Inflammatory macrophage treated with lipopolysaccharide for 1 hour (primary cell): ENCODE data around the gene KRTAP5-3.
"Not testable (repeated sequence)": the region's sequence is repeated elsewhere in the genome, so short reads cannot be mapped to it uniquely, and the experiment has no call there.

Source experiments
- DNase-seq, 2 donors: peaks; one replicate each; pipeline ENCODE4 v3.0.0-alpha.2; 2020 to 2022

Gene KRTAP5-3, protein sequence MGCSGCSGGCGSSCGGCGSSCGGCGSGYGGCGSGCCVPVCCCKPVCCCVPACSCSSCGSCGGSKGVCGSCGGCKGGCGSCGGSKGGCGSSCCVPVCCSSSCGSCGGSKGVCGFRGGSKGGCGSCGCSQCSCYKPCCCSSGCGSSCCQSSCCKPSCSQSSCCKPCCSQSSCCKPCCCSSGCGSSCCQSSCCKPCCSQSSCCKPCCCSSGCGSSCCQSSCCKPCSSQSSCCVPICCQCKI

DNA sequence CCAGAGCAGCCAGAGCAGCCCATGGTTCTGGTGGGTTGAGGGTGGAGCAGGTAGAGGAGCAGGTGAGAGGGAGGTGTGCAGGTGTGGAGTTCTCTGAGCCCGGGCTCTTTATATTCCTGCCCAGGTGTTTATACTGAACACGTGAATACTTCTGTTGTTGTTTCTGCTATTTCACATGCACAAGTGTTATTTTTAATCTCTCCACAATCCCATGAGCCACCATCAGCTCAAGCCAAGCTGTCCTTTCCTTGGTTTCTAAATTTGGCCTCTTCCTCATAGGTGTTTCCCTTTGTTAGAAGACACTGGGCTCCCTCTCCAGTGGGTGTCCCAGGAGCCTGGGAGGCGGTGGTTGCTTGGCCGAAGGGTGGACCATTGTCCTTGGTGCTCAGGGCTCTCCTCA, at the start of gene KRTAP5-3:
Gene KRTAP5-3, minus strand, starts transcription at position 101 of the 400 bp plus-strand sequence. Its CDS starts 78 bp downstream, at position 23.
- DNase-seq = no peak

DNA sequence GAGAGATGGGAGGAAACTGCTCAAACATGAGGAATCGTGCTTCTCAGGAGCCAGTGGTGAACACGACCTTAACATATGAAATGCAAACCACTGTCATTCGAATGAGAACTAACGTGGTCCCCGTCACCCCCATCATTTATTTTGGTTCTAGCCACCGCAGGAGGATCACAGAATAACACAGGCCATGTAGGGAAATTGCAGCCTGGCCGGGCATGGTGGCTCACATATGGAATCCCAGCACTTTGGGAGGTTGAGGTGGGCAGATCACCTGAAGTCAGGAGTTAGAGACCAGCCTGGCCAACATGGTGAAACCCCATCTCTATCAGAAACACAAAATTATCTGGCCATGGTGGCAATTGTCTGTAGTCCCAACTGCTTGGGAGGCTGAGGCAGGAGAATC, 48.4 kb upstream of the KRTAP5-3 start:
- DNase-seq = no peak

DNA sequence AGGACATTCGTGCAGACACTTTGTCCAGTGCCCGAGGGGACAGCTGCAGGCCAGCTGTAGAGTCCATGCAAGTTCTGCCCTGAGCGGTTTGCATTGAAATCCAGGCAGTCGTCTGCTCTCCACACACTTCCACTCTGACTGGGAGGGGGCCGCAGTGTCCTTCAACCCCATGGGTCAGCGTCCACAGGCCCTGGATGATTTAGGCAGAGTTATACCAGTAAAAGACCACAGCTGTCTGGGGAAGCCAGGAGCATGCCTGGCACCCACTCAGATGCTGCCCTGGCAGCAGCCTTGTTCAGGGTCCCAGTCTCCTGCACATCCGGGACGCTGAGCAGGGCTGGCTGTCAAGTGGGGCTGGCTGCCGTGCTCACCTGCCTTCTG, 47.8 kb upstream of the KRTAP5-3 start:
- no peak for DNase-seq

DNA sequence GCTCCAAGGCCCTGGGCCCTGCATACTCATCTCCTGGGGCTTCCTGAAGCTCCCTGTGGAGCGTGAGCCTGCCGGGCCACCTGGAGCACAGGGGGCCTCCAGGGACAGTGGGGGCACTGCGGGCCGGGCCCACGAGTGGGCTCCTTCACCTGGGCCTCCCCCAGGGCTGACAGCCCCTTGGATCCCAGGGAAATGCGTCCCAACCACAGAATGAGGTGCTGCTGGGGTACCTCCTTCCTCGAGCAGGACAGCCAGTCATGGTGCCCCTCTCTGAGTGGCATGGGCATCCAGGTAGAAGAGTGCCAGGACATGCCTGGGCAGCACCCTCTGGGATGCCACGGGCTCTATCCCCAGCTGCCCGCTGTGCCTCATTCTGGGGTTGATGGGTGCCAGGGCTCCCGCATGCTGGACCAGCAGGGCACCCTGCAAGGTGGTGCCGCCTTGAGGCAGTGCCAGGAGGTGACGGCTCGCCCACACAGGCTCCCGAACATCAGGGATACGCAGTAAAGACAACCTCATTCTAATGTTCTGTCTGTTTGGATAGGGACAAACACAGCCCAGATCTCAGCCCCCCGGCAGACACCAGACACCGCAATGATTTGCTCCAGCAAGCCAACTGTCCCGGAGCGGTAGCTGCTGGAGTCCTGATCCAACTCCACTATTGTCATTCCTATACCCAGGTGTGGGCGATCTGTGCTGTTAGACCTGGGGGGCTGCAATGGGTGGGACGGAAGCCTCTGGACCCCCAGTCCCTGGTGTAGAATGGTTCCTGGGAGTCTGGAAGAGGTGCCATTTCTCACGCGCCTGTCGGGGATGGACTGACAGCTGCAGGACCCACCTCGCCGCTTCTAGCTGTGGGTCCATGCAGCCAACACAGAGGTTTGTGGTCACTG, 47.2 kb upstream of the KRTAP5-3 start:
- DNase-seq = no peak

DNA sequence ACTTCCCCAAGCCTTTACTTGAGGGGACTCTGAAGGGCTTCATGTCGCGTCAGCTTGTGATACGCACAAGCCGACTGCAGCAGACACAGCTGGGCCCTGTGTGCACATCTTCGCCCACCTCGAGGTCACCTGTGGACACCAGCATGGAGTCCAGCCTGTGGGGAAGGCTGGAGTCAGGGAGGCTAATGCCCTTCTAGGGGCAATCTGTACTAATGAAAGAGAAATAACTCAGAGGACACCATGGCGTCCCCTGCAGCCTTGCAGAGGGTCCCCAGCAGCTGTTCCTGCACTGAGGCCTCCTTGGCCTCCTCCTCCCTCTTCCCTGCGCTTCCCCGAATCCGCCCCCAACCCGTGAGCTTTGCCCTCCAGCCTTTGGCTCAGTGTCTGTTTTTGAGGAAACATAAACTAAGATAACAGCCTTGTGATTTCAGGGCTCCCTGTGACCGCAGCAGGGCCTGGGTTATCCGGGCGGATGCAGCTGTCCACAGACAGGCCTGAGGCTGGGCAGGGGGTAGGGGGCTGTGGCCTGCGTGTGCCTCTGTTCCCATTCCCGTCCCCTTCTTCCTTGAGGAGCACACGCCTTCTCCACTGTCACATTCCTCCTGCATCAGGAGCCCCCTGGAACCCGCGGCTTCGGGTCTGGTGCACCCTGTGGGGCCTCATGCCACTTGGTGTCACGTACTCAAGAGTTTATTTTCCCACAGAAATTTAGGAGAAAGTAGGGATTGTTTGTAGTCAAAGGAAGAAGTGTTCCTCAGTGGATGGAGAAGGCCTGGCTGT, 46.3 kb upstream of the KRTAP5-3 start:
- no peak for DNase-seq

DNA sequence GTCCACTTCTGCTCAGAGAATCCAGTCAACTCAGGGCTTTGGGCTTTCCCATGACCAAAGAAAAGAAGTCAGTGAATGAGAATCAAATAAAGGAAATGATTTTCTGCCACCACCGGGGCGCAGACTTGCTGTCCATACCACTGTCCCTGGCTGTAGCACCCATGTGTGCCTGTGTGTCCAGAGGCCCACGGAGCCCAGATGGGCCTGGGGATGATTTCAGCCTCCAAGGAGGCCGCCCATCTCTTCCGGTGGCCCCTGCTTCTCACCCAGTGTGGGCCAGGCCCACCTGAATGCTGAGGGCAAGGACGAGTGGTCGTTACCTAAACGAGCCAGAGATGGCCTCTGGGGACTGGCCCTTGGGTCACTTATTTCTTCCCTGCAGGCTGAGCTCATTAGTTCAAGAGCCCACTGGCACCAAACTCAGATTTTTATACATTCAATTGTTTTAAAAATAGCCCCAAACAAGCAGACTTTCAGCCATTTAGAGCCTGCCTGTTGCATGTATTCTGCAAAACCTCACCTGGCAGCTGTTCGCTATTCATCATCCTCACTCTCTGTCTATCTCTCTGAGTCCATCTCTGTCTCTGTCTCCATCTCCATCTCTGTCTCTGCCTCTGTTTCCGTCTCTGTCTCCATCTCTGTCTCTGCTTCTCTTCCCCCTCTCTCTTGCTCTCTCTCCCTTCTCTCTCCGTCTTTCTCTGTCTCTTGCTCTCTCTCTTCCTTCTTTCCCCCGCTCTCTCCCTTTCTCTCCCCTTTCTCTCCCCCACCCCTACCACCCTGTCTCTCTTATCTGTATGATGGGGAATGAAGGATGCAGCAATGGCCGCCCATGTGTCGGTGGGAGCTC, 45.5 kb upstream of the KRTAP5-3 start:
- DNase-seq = no peak

DNA sequence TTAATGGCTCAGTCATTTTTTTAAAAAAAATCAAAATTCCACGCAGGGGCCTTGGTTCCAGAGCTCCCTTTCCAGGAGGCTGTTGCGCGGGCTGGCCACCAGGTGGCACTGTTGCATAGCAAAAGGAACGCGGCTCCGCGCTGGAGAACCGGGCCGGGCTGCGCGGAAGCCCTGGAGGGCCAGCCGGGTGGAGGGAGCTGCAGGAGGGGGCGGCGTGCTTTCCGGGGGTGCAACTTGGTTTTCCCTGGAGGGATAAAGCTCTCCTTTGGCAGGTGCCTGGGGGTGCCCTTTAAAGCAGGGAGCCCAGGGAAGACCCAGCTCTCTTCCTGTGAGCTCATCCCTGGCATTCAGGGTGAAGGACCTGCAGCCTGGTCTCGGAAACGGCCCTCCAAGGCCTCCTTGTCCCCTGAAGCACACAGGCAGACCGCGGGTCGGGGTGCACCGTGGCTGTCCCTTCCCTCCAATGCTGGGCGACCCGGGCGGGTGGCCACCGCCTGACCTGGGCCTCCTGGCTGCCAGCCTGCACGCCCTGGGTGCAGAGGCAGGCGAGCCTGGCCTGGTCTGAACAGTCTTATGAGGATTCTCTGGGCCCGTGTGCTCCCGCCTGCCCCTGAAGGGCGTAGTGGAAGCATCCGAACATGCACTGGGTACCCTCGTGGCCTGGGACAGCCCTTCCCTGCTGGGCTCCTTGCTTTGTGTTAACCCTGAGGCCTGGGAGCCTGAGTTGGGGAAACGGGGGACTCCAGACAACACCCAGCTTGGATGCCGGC, 44.7 kb upstream of the KRTAP5-3 start:
- DNase-seq = peak; percentile 25 to 87

DNA sequence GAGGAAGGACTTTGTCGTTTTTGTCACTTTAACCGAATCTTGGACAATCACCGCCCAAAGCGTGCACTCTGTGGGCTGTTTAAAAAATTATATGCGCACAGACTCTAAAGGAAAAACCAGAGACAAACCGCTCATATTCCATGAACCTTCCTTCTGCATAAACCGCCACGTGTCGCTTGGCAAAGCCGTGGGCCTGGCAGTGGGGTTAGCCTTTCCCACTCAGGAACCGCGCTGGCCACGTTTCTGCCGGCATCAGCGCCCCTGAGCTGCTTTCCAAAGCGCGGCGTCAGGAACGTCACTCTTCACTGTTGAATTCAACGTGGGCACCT, 44.1 kb upstream of the KRTAP5-3 start:
- DNase-seq = no peak

DNA sequence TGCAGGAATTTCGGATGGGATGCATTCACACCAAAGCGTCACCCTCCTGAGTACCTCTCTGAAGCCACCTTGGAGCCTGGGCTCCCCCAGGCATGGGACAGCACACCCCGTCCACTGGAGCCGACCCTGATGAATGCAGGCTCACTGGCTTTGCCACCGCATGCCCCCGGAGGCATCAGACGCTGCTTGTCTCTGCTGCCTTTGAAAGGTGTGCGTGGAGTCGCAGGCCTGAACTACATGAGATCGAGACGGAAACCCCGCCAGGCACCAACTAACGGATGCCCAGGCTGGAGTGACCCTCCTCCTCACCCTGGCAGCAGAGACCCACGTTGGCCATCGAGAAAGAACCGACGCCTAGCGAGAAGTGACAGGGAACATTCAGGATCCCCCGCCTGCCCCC, 43.8 kb upstream of the KRTAP5-3 start:
- no peak for DNase-seq

DNA sequence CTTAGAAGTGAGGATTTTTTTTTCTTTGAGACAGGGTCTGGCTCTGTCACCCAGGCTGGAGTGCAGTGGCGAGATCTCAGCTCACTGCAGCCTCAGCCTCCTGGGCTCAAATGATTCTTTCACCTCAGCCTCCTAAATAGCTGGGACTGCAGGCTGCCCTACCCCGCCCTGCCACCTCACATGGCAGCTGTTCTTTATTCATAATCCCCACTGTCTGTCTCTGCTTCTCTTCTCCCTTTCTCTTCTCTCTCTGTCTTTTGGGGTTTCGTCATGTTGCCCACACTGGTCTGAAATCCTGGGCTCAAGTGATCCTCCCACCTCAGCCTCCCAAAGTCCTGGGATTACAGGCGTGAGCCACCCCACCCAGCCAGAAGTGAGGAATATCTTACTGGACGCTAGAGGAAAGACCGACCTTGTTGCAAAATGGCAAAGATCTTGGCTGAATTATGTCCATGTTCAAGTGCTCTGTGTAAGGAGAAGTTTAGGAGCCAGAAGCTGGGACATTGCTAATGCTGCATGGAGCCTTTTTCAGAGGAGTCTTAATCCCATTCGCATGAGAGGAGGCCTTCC, 43.2 kb upstream of the KRTAP5-3 start:
- DNase-seq = no peak

DNA sequence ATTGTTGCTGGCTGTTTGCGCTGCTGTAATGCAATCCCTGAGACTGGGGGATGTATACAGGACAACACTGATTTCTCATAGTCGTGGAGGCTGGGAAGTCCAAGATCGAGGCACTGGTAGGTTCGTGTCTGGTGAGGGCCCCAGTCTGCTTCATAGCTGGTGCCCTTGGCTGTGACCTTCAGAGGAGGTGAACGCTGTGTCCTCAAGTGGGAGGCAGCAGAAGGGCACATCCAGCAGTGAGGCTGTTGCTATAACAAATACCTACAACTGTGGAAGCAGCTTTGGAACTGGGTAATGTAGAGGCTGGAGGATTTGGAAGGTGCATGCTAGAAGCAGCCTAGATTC, 42.6 kb upstream of the KRTAP5-3 start:
- DNase-seq = no peak

DNA sequence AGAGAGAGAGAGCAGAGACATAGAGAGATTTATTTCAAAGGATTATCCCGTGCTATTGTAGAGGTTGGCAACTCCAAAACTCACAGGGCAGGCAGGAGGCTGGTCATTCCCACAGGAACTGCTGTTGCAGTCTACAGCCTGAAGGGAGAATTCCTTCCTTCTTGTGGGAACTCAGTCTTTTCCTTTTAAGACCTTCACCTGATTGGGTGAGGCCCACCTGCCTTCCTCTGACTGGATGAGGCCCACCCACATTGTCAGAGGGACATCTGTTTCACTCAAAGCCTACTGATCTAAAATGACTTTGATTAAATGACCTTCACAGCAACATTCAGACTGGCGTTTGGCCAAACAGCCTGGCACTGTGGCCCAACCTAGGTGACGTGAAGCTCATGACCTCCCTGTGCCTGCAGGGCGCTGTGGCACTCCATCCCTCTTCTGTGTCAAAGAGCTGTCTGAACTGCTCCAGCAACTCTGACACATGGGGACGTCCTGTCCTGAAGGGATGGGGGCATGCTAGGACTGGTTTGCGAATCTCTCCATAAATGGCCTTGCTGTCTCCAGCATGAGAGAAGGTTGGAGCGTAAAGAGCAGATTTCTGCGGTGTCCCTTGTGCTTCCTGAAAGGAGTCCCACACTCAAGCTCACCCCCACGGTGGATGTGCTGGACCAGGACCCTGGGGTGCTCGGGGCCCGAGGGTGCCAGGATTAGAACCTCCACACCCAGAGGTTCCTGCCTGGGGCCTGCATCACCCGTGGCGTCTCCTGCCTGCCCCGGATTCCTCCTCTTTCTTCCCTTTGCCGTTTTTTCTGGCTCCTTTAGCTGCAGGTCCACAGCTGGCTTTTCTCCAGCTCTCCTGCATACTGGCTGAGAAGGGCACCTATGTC, 42.0 kb upstream of the KRTAP5-3 start:
- no peak for DNase-seq

DNA sequence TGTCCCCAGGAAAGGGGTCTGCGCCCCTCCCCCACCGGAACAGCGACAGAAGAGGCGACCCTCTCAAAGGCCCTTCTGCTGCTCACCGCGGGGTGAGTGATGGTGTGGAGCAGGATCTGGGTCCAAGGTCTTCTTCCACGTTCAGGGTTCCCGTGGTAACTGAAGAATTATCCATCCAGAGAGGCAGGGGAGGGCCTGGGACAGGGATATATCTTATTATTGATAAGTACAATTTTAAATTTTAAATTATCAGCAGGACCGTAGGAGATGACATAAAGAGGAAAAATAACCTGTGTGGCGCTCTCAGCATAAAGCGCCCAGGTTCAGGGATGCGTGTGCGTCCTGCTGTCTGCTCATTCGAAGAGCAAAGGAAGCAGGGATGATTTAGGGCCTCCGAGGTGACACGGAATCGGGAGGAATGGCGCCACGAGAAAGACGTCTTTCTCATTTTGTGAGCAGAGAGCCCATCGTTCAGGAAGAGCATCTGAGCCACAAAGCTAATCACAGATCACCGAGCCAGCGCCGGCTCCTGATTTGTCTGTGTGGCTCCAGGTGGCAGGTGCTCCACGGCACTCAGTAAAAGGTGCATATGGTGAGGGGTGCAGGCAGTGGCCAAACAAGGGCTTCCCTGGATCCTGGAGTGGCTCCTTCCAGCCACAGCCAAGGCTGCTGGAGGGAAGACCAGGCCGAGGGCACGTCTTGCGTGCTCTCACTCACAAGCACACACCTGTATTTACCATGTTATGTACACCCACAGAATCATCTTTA, 40.6 kb upstream of the KRTAP5-3 start:
- no peak for DNase-seq

DNA sequence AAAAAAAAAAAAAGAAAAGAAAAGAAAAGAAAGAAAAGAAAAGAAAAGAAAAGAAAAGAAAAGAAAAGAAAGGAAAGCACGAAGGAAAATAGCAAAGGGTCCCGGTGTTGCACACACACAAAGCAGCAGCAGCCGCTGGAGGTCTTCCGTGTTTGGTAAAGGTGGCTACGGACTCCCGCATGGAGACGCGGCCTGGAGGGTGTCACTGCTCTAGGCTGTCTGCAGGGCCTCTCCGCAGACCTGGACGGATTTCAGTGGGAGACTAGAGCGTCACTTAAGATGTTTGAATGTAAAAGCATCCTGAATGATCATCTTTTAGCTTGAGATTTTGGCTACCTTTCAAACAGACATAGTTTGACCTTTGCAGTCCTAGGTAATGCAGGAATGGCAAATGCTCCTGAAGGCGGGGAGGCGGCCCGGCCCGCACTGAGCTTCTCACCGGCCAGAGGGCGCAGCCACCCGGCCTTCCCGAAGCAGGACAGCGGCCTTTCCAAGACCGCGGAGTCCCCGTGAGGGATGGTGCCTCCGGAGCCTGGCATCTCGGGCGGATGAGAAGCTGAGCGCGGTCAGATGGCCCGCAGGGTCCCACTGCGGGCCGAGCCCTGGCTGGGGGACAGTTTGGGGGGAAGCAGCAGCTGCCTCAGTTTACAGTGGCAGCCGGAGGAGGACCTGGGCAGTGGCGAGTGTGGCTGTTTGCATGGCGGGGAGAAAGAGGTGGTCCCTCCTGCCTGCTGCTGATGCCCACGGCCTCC, 39.8 kb upstream of the KRTAP5-3 start:
- DNase-seq = no peak

DNA sequence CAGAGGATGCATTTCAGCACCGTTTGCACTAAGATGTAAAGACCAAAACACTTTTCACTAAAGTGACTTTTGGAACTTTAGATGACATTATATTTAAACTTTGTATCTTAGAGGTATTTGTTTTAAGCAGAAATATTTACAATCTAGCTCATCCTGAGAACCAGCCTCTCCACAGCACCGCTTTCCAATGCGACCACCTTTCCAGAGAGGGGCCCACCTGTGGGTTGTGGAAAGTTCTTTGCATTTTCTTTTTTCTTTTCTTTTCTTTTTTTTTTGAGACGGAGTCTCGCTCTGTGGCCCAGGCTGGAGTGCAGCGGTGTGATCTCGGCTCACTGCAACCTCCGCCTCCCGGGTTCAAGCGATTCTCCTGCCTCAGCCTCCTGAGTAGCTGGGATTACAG, 38.3 kb upstream of the KRTAP5-3 start:
- DNase-seq = not testable (repeated sequence)

DNA sequence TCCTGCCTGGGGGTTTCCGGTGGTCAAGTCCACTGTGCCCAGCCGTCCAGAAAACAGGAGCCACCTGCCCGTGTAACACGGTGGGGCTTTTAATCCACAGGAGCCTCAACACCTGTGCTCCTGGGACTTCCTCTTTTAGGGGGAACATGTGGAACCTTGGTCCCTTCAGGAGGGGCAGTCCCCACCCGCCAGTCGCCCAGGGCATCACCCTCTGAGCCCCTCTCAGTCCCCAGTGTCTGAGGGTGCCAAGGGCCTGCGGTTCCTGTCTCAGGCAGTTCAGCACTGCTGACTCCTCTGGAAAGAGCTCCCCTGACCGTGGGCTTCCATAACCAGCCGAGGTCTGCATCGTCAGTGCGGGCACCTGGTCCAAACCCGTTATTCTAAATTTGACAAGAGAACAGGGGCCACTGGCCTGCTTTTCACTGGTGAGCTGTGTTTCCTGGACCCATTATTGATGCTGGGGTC, 37.1 kb upstream of the KRTAP5-3 start:
- DNase-seq = no peak

DNA sequence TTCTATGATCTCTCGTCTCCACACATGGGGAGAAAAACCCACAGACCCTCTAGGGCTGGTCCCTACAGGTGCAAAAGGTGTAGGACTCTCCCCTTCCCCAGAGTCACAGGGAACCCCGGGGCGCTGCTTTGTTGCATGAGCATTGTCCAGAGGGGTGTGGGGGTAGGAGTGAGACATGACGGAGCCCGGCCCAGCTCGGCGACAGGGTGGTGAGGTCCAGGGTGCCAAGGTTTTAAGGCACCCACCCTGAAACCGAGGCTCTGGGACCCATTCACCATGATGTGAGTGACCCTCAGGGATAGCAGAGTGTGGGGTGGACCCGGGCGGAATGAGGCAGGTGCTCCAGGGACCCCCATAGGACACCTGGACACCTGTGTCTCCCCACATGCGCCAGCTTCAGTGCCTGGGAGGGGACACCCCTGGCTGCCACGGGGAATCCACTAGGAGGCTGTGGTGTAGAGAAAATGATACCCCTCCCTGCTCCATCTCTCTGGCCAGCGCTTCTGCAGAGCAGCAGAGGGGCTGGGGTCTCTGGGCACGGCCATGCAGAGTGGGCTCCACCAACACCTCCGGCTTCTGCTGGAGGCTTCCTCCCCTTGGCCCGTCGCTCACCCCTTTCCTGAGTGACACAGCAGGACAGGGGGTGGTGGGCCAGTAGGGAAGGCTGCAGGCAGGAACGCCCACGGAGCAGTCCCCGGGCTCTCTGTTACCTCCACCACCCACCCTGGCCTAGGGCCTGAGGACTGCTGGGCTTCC, 36.5 kb upstream of the KRTAP5-3 start:
- no peak for DNase-seq

DNA sequence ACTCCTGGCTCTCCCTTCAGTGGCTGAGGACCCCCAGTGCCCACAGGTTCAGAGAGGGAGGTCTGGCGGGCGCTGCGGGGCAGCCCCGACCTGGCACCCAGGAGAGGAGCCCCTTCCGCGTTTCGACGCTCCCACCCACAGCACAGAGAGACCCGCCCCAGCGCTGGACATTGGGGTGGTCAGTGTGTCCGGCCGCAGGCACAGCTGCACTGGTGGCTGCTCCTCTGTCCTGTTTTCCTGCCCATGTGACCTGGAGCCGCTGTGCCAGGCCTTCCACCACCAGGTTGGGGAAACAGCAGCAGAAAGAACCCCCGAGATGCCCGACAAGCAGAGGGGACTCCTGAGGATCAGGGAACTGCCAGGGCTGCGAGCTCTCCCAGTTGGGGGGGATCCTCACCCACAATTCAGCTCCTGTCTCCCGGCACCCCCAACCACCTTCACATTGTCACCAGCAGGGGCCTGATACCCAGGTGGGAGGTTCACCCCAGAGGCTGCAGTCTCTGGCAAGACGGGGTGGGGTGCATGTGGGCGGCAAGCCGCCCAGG, 35.0 kb upstream of the KRTAP5-3 start:
- DNase-seq = no peak
